Endothelial cell of umbilical vein (primary cell): Measurements from ENCODE around the gene UBE4B. TPM values are rescaled to one million over a fixed set of nuclear protein-coding genes. Genes with fewer than 3 reads are reported as not detected.

ENCODE experiments used
- BruUV-seq: library from RNA; stranded (reverse); fragments of 400-500 nt; replicated peaks from 2 replicates; lab custom pipeline; 2021; lab: Mats Ljungman, UMichigan
- CTCF ChIA-PET: fragments of 300-600, 350-600 bp; sonication (Branson Sonifier 250); formaldehyde crosslinking; loops from one replicate; lab custom pipeline; 2021; ENCODE audit warnings: antibody characterized with exemption, inconsistent platforms; lab: Charles Lee
- POLR2A ChIA-PET: fragments of 300-600, 350-600 bp; sonication (Branson Sonifier 250); formaldehyde crosslinking; loops from one replicate; lab custom pipeline; 2021; ENCODE audit warnings: antibody characterized with exemption, inconsistent platforms; lab: Charles Lee
- DNase-seq: peaks from one replicate; pipeline ENCODE4 v3.0.0-alpha.2; 2011; ENCODE audit warnings: low read depth, low spot score
- FAIRE-seq: peaks from 2 replicates; lab custom pipeline; 2011; peaks lifted over from hg19 to GRCh38; lab: Jason Lieb, UNC
- H2AFZ ChIP-seq: 2 replicates; pipeline ENCODE4 v1.6.0; 2012; ENCODE audit warnings: low read depth, low read length, control low read depth, inconsistent platforms
- H3K27ac ChIP-seq: 2 replicates; pipeline ENCODE4 v1.5.1; 2011; ENCODE audit warnings: low read depth, mild to moderate bottlenecking, control low read depth, low read length, moderate library complexity; ENCODE audit not compliant: insufficient read depth
- H3K27me3 ChIP-seq, 2 experiments: 2 replicates each; pipeline versions ENCODE4 v1.6.0 to v1.6.1; 2011; ENCODE audit warnings: low read length in 2 of 2, mixed read lengths in 1 of 2; ENCODE audit not compliant: control insufficient read depth in 2 of 2, insufficient read depth in 2 of 2
- H3K36me3 ChIP-seq, 2 experiments: 2 replicates in 1 of 2; 3 replicates in 1 of 2; pipeline ENCODE4 v1.5.1; 2011; ENCODE audit warnings: low read length in 2 of 2, mild to moderate bottlenecking in 1 of 2, moderate library complexity in 1 of 2; ENCODE audit not compliant: control insufficient read depth in 2 of 2, insufficient read depth in 2 of 2; ENCODE audit errors: extremely low read depth in 1 of 2
- H3K4me1 ChIP-seq: 3 replicates; pipeline ENCODE4 v1.5.1; 2011; ENCODE audit warnings: mild to moderate bottlenecking, low read length; ENCODE audit not compliant: control insufficient read depth, insufficient read depth; ENCODE audit errors: extremely low read depth
- H3K4me2 ChIP-seq: 2 replicates; pipeline ENCODE4 v1.6.1; 2011; ENCODE audit warnings: low read length, control low read depth, mixed read lengths; ENCODE audit not compliant: insufficient read depth
- H3K4me3 ChIP-seq, 3 experiments: fragments of 200-600 bp in 1 of 3; sonication (generic), shearing (Covaris generic) in 1 of 3; replicated peaks in 1 of 3; 2 replicates each; pipeline ENCODE4 v1.5.1; 2011 to 2016; ENCODE audit warnings: control low read depth in 3 of 3, low read length in 3 of 3, mild to moderate bottlenecking in 2 of 3, inconsistent platforms in 1 of 3, low read depth in 1 of 3, moderate library complexity in 1 of 3; ENCODE audit not compliant: insufficient read depth in 1 of 3
- H3K79me2 ChIP-seq: 2 replicates; pipeline ENCODE4 v1.6.0; 2012; ENCODE audit warnings: low read length, inconsistent platforms; ENCODE audit not compliant: control insufficient read depth, insufficient read depth
- H3K9ac ChIP-seq: replicated peaks from 2 replicates; pipeline ENCODE3; 2011; ENCODE audit warnings: low read length, control low read depth; ENCODE audit not compliant: insufficient read depth; ENCODE audit errors: extremely low read depth
- H3K9me1 ChIP-seq: replicated peaks from 3 replicates; pipeline ENCODE4 v1.6.0; 2011; ENCODE audit warnings: mild to moderate bottlenecking, low read length; ENCODE audit not compliant: control insufficient read depth, insufficient read depth; ENCODE audit errors: extremely low read depth
- H3K9me3 ChIP-seq: replicated peaks from 2 replicates; pipeline ENCODE4 v1.5.1; 2012; ENCODE audit warnings: low read length, inconsistent platforms; ENCODE audit not compliant: control insufficient read depth, insufficient read depth
- H4K20me1 ChIP-seq: replicated peaks from 2 replicates; pipeline ENCODE3; 2011; ENCODE audit warnings: mild to moderate bottlenecking, low read length; ENCODE audit not compliant: control insufficient read depth, insufficient read depth; ENCODE audit errors: extremely low read depth
- CTCF ChIP-seq, 2 donors: IDR thresholded peaks; 1 replicate in 1 of 2; 2 replicates in 1 of 2; pipeline ENCODE4 v1.5.1; 2011; ENCODE audit warnings: low read length in 2 of 2, mild to moderate bottlenecking in 2 of 2, moderate library complexity in 2 of 2, control low read depth in 1 of 2, inconsistent platforms in 1 of 2, low read depth in 1 of 2; ENCODE audit not compliant: insufficient read depth in 1 of 2; ENCODE audit errors: extremely low read depth in 1 of 2
- EZH2 ChIP-seq: IDR thresholded peaks from 2 replicates; pipeline ENCODE4 v1.6.1; 2012; ENCODE audit warnings: borderline replicate concordance, low read depth, mild to moderate bottlenecking, moderate library complexity, low read length, inconsistent platforms; ENCODE audit not compliant: severe bottlenecking
- FOS ChIP-seq: IDR thresholded peaks from 2 replicates; pipeline ENCODE4 v1.6.1; 2011; ENCODE audit warnings: mild to moderate bottlenecking, low read length, moderate library complexity, borderline replicate concordance; ENCODE audit not compliant: insufficient read depth
- GATA2 ChIP-seq: IDR thresholded peaks from 2 replicates; pipeline ENCODE4 v1.7.0; 2011; ENCODE audit warnings: low read depth, mild to moderate bottlenecking, moderate library complexity, mixed read lengths, low read length; ENCODE audit not compliant: insufficient read length, insufficient read depth
- JUN ChIP-seq: IDR thresholded peaks from 2 replicates; pipeline ENCODE4 v1.6.1; 2011; ENCODE audit warnings: borderline replicate concordance, low read depth; ENCODE audit not compliant: insufficient read length, insufficient read depth
- MAX ChIP-seq: IDR thresholded peaks from 2 replicates; pipeline ENCODE4 v1.6.1; 2011; ENCODE audit not compliant: insufficient read depth, insufficient read length
- MYC ChIP-seq: IDR thresholded peaks from one replicate; pipeline ENCODE4 v1.6.1; 2011; ENCODE audit warnings: mild to moderate bottlenecking, low read depth, low read length
- POLR2A ChIP-seq: IDR thresholded peaks from 2 replicates; pipeline ENCODE4 v1.6.1; 2012; ENCODE audit warnings: low read depth, mild to moderate bottlenecking, control low read depth, low read length
- POLR2AphosphoS5 ChIP-seq: IDR thresholded peaks from 2 replicates; pipeline ENCODE4 v1.6.1; 2012; ENCODE audit warnings: low read depth, mild to moderate bottlenecking, control low read depth, low read length, moderate library complexity; ENCODE audit not compliant: insufficient read depth
- dilution Hi-C: fragments of 300-500 bp; cut with MboI; formaldehyde crosslinking; loops from one replicate; pipeline ENCODE4 v1.15.0; 2019; ENCODE audit warnings: low sequenced_read_pairs; ENCODE audit not compliant: extremely low pct_ligation_motif_present
- intact Hi-C: fragments of 100-400 bp; cut with micrococcal nuclease; formaldehyde crosslinking; loops from one replicate; pipeline ENCODE4 v1.10.0; 2022
- polyA plus RNA-seq, 4 experiments: library from polyadenylated mRNA; depleted of rRNA in 3 of 4; stranded (reverse) in 3 of 4; unstranded in 1 of 4; fragments of >200 nt; gene quantifications; 2 replicates each; pipeline versions ENCODE4 v1.2.1 to v1.2.3, GENCODE V29; 2011 to 2012; ENCODE audit warnings: missing spikeins in 1 of 4
- total RNA-seq: library from RNA; stranded (reverse); gene quantifications from 2 replicates; pipeline ENCODE4 v1.2.3, GENCODE V29; 2021

Gene UBE4B
- total and polyA plus RNA-seq, 2 donors (not counting 3 experiments of a cell fraction or from before 2014, with no cell fraction given) = 17.8 to 54.5 TPM

GRCh38 chr1:10050611-10051010 lies 17.9 kb downstream of the UBE4B start:
- dilution Hi-C loops (no loop called here), intact Hi-C loops (no loop called here)
- ChIA-PET POLR2A (no interaction called here), CTCF (no interaction called here)
- Histone ChIP-seq H3K4me2 (no peak overlapping the region), H3K4me3 (no peak overlapping the region), H2AFZ (no peak overlapping the region), H3K27ac (no peak overlapping the region), H3K4me1 (no peaks in the 10 kb centered on the region), H3K36me3 (no peaks in the 10 kb centered on the region), H4K20me1 (no peaks in the 10 kb centered on the region), H3K9me1 (no peaks in the 10 kb centered on the region), H3K27me3 (no peaks in the 10 kb centered on the region), H3K79me2 (peaks cover 53% of the 10 kb centered on the region), H3K9me3 (no peaks in the 10 kb centered on the region), H3K9ac (no peak overlapping the region)
- DNase-seq (no peak), FAIRE-seq (no peak)
- no peak for TF ChIP-seq POLR2AphosphoS5
- TF ChIP-seq JUN = no peak
- no peak for TF ChIP-seq CTCF (IDR thresholded peaks at IDR 0.05; ENCODE audit: extremely low read depth in 1 of 2, insufficient read depth in 1 of 2, low read depth in 1 of 2, low read length in 2 of 2)
- TF ChIP-seq GATA2 = no peak
- no peak for TF ChIP-seq EZH2
- no peak for TF ChIP-seq MAX
- no peak for TF ChIP-seq POLR2A
- no peak for TF ChIP-seq MYC
- no peak for TF ChIP-seq FOS
- BruUV-seq = no TSS peak
